K562 (cell line): ENCODE measurements around the gene PTCH1. TPM values are rescaled to one million over a fixed set of nuclear protein-coding genes. Genes with fewer than 3 reads are reported as not detected.

Experiments
- ARID3A ChIP-seq: IDR thresholded peaks from 2 replicates; pipeline ENCODE4 v1.6.1; 2012; ENCODE audit warnings: low read depth, low read length, improper control_type of control experiment, borderline replicate concordance
- BRF1 ChIP-seq: IDR thresholded peaks from 3 replicates; pipeline ENCODE4 v1.6.1; 2011; ENCODE audit warnings: borderline replicate concordance, mild to moderate bottlenecking; ENCODE audit not compliant: insufficient read length; ENCODE audit errors: extremely low read depth
- CCAR2 ChIP-seq: fragments of 200-400 bp; formaldehyde crosslinking; IDR thresholded peaks from 2 replicates; pipeline ENCODE4 v1.6.1; 2017; ENCODE audit warnings: mild to moderate bottlenecking, low read depth, low read length
- EP400 ChIP-seq: fragments of 450-650 bp; IDR thresholded peaks from 2 replicates; pipeline ENCODE4 v1.6.1; 2017; ENCODE audit warnings: antibody characterized with exemption, mild to moderate bottlenecking, moderate library complexity
- HDAC6 ChIP-seq: IDR thresholded peaks from 2 replicates; pipeline ENCODE4 v1.6.1; 2012; ENCODE audit warnings: low read depth, mild to moderate bottlenecking, control low read depth, inconsistent platforms, low read length, moderate library complexity
- MCM2 ChIP-seq: fragments of 450-650 bp; IDR thresholded peaks from 2 replicates; pipeline ENCODE4 v1.6.1; 2017; ENCODE audit warnings: low read depth, mild to moderate bottlenecking
- MYNN ChIP-seq, 2 experiments: sonication (generic); formaldehyde crosslinking in 1 of 2; IDR thresholded peaks; 2 replicates each; pipeline versions ENCODE4 v1.5.0 to v1.6.1; 2016 to 2020; ENCODE audit warnings: antibody characterized with exemption in 1 of 2, missing genetic modification reagents in 1 of 2
- NFATC3 ChIP-seq: fragments of 450-650 bp; IDR thresholded peaks from 2 replicates; pipeline ENCODE4 v1.6.1; 2017; ENCODE audit warnings: mild to moderate bottlenecking
- PTRF ChIP-seq: fragments of 450-650 bp; IDR thresholded peaks from 2 replicates; pipeline ENCODE4 v1.6.1; 2016; ENCODE audit warnings: mild to moderate bottlenecking, missing genetic modification characterization, missing compliant biosample characterization
- SNAPC5 ChIP-seq: fragments of 250-450 bp; sonication (Bioruptor Pico); IDR thresholded peaks from 2 replicates; pipeline ENCODE4 v1.8.0; 2021; ENCODE audit warnings: moderate library complexity, mild to moderate bottlenecking, inconsistent platforms
- TOE1 ChIP-seq, 2 experiments: fragments of 450-650 bp in 1 of 2; sonication (generic) in 1 of 2; formaldehyde crosslinking in 1 of 2; IDR thresholded peaks; 2 replicates each; pipeline versions ENCODE4 v1.7.1 to v1.8.0; 2016 to 2022; ENCODE audit warnings: borderline replicate concordance in 2 of 2, mild to moderate bottlenecking in 2 of 2, antibody characterized with exemption in 1 of 2, inconsistent platforms in 1 of 2, low read depth in 1 of 2, missing genetic modification reagents in 1 of 2, moderate library complexity in 1 of 2
- TSHZ1 ChIP-seq: fragments of 250-450 bp; sonication (Bioruptor Pico); IDR thresholded peaks from 2 replicates; pipeline ENCODE4 v1.4.0; 2020; ENCODE audit warnings: mild to moderate bottlenecking, moderate library complexity
- UBTF ChIP-seq, 2 experiments: IDR thresholded peaks; 2 replicates each; pipeline ENCODE4 v1.6.1; 2012; ENCODE audit warnings: improper control_type of control experiment in 2 of 2, low read depth in 2 of 2, low read length in 2 of 2, borderline replicate concordance in 1 of 2
- ZBTB33 ChIP-seq: sonication (generic); formaldehyde crosslinking; IDR thresholded peaks from 2 replicates; pipeline ENCODE4 v1.8.1; 2023; ENCODE audit warnings: mild to moderate bottlenecking, missing genetic modification reagents
- ZNF583 ChIP-seq: fragments of 250-450 bp; sonication (Bioruptor Pico); IDR thresholded peaks from 2 replicates; pipeline ENCODE4 v1.4.0; 2020
- ZNF778 ChIP-seq: fragments of 450-650 bp; formaldehyde crosslinking; IDR thresholded peaks from 2 replicates; pipeline ENCODE4 v1.4.0; 2020; ENCODE audit warnings: mild to moderate bottlenecking, moderate library complexity
- polyA plus RNA-seq, 8 experiments: library from polyadenylated mRNA; depleted of rRNA in 4 of 8; stranded (reverse) in 5 of 8; unstranded in 3 of 8; fragments of >200 nt; fragmentation: Nextera tagmentation in 2 of 8; fragmentation: Illumina TruSeq in 1 of 8; extraction: Ambion mirVana in 2 of 8; extraction: Trizol in 1 of 8; gene quantifications; 2 replicates each; pipeline versions ENCODE4 v1.2.1 to v1.2.3, GENCODE V29; 2011 to 2014; ENCODE audit warnings: inconsistent platforms in 1 of 8, missing spikeins in 1 of 8
- total RNA-seq, 7 experiments: library from RNA; depleted of rRNA in 6 of 7; stranded (reverse); fragments of >200 nt in 6 of 7; fragmentation: Illumina TruSeq in 2 of 7; extraction: Trizol in 2 of 7; gene quantifications; 2 replicates each; pipeline versions ENCODE4 v1.2.1 to v1.2.3, GENCODE V29; 2011 to 2021; ENCODE audit warnings: low replicate concordance in 1 of 7

The PTCH1 gene
- total and polyA plus RNA-seq, 9 of the 15 experiments (the other 6 are each of a cell fraction or from before 2014, with no cell fraction given): 0.70 to 9.9 (median 3.8) TPM

- TF ChIP-seq TSHZ1 (CRISPR knock-in tag) (no peak), ARID3A (no peak), ZBTB33 (CRISPR knock-in tag) (no peak), UBTF (IDR thresholded peaks at IDR 0.05; ENCODE audit: borderline replicate concordance in 1 of 2, low read depth in 2 of 2, low read length in 2 of 2) (no peak), NFATC3 (no peak), BRF1 (no peak), SNAPC5 (CRISPR knock-in tag) (no peak), MCM2 (no peak), PTRF (tag) (no peak), MYNN (IDR thresholded peaks at IDR 0.05) (no peak), MYNN (CRISPR knock-in tag; IDR thresholded peaks at IDR 0.05) (no peak), ZNF778 (CRISPR knock-in tag) (no peak), EP400 (peak; percentile 60; the same call in 1 of the 2 replicates), CCAR2 (no peak), TOE1 (IDR thresholded peaks at IDR 0.05; ENCODE audit: borderline replicate concordance) (peak; percentile 19; the same call in 1 of the 2 replicates), TOE1 (CRISPR knock-in tag; IDR thresholded peaks at IDR 0.05; ENCODE audit: borderline replicate concordance, low read depth) (no peak), HDAC6 (no peak), ZNF583 (CRISPR knock-in tag) (no peak)
Measured at GRCh38 chr9:95505717-95506427, 10.9 kb downstream of the PTCH1 start (continued).
